ENCODE data around the gene SLC6A5. TPM values are rescaled to one million over a fixed set of nuclear protein-coding genes. Genes with fewer than 3 reads are reported as not detected.

SLC6A5 gene
- total RNA-seq, 2 experiments from 2014 or later = not detected

DNA sequence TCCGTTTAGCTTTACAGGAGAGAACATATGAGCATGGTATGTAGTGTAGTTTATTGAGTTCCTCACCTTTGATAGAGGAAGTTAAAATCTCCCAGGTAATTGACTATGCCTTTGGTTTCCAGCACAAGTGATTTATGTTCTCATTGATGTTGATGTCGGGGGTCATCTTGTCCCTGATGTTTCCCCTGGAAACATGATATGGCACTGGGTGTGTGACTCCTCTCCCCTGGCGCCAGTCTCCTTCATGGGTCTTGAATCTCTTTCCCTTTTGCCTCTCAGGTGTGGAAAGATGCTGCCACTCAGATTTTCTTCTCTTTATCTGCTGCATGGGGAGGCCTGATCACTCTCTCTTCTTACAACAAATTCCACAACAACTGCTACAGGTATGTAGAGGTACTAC is 28.3 kb downstream of the SLC6A5 start:
- intact Hi-C loops (cut with DNase I, micrococcal nuclease) = no loop called here
- Mint-ChIP-seq H3K27me3 (peaks cover 35% of the 10 kb centered on the region), H3K36me3 (ENCODE audit: low read depth) (no peaks in the 10 kb centered on the region), H3K9me3 (peaks cover 4% of the 10 kb centered on the region), H3K4me1 (ENCODE audit: low read depth) (no peaks in the 10 kb centered on the region), H3K4me3 (no peak overlapping the region), H3K27ac (no peak overlapping the region)
- DNase-seq (no peak), ATAC-seq (ENCODE audit: poor library complexity) (no peak)
- TF ChIP-seq, protein P1, sequence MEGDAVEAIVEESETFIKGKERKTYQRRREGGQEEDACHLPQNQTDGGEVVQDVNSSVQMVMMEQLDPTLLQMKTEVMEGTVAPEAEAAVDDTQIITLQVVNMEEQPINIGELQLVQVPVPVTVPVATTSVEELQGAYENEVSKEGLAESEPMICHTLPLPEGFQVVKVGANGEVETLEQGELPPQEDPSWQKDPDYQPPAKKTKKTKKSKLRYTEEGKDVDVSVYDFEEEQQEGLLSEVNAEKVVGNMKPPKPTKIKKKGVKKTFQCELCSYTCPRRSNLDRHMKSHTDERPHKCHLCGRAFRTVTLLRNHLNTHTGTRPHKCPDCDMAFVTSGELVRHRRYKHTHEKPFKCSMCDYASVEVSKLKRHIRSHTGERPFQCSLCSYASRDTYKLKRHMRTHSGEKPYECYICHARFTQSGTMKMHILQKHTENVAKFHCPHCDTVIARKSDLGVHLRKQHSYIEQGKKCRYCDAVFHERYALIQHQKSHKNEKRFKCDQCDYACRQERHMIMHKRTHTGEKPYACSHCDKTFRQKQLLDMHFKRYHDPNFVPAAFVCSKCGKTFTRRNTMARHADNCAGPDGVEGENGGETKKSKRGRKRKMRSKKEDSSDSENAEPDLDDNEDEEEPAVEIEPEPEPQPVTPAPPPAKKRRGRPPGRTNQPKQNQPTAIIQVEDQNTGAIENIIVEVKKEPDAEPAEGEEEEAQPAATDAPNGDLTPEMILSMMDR (IDR thresholded peaks at IDR 0.05) = no peak
- Histone ChIP-seq H3K9me3 (ENCODE audit: control insufficient read depth in 1 of 2, insufficient read depth in 1 of 2, low read length in 2 of 2) (no peaks in the 10 kb centered on the region), H3K27me3 (ENCODE audit: control insufficient read depth in 1 of 2, insufficient read depth in 2 of 2, low read length in 2 of 2) (peaks cover 2 to 3% of the 10 kb centered on the region in 2 experiments), H3K27ac (ENCODE audit: low read depth in 1 of 2, low read length in 2 of 2) (no peak overlapping the region), H3K4me1 (ENCODE audit: insufficient read depth, low read length) (no peaks in the 10 kb centered on the region), H3K4me3 (ENCODE audit: low read length) (no peak overlapping the region), H3K36me3 (ENCODE audit: insufficient read depth, low read length) (no peaks in the 10 kb centered on the region)
- POLR2A ChIA-PET = no interaction called here
- CTCF ChIA-PET = no interaction called here

DNA sequence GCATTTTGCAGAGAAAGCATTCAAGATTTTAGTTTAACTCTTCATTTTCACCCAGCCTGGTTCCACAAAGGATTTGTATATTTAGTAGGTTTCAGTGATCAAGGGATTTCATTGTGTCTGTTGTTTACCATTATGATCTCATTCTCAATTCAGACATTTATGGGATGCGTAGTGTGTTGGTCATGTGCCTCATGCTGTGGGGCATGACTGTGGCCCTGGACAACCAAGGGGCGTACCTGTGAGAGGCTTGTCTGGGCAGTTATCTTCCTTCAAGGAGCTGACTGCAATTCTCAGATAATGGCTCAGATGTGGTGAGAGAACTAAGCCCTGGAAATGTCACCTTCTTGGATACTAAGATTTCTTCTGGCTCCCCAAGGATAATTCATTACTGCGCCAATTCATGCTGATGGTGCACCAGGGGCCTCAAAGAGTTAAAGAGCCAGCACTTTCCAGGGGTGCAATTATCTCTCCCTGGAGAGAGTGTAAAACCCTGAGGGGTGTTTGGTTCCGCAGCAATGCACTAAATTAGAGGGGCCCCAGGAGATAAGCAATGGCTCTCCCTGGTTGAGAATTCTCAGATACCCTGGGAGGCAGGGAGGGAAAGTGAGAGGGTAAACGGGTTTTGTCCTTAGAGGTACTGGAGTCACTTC is 32.2 kb downstream of the SLC6A5 start:
- H3K9me3 ChIP-seq (ENCODE audit: control insufficient read depth in 1 of 2, insufficient read depth in 1 of 2, low read length in 2 of 2) = no peaks in the 10 kb centered on the region
- H3K27me3 Mint-ChIP-seq = peaks cover 25% of the 10 kb centered on the region
- H3K9me3 Mint-ChIP-seq = peaks cover 4% of the 10 kb centered on the region
- H3K4me1 Mint-ChIP-seq (ENCODE audit: low read depth) = no peaks in the 10 kb centered on the region
- ChIA-PET CTCF (no interaction called here), POLR2A (no interaction called here)
- no peaks in the 10 kb centered on the region for H3K36me3 Mint-ChIP-seq (ENCODE audit: low read depth)
- H3K27ac ChIP-seq (ENCODE audit: low read depth in 1 of 2, low read length in 2 of 2) = no peak overlapping the region
- H3K36me3 ChIP-seq (ENCODE audit: insufficient read depth, low read length) = no peaks in the 10 kb centered on the region
- TF ChIP-seq, protein P1 (IDR thresholded peaks at IDR 0.05) = no peak
- no peak for ATAC-seq (ENCODE audit: poor library complexity)
- H3K4me1 ChIP-seq (ENCODE audit: insufficient read depth, low read length) = no peaks in the 10 kb centered on the region
- no peak overlapping the region for H3K4me3 ChIP-seq (ENCODE audit: low read length)
- intact Hi-C loops (cut with DNase I, micrococcal nuclease) = no loop called here
- no peak overlapping the region for H3K27ac Mint-ChIP-seq
- DNase-seq = no peak
- peaks cover 0 to 3% of the 10 kb centered on the region in 2 experiments for H3K27me3 ChIP-seq (ENCODE audit: control insufficient read depth in 1 of 2, insufficient read depth in 2 of 2, low read length in 2 of 2)
- H3K4me3 Mint-ChIP-seq = no peak overlapping the region

DNA sequence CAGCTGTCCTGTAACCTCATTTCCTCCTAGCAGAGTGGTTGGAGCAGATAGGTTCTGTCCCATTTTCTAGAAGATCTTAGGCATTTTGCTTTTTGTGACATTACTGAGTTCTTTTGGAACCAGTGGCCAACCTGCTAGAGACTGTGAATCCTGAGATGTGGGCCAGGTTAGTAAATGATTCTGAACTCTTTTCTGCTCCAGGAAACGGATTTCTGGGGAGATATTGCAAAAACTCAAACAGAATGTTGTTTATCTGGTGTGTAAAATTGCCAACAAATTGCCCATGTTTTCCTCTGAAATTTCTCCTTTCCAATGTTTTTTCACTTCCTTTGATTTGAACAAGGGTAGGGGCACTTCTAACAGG is 32.7 kb downstream of the SLC6A5 start:
- Mint-ChIP-seq H3K27ac (no peak overlapping the region), H3K4me1 (ENCODE audit: low read depth) (no peaks in the 10 kb centered on the region), H3K36me3 (ENCODE audit: low read depth) (no peaks in the 10 kb centered on the region), H3K4me3 (no peak overlapping the region), H3K9me3 (peaks cover 4% of the 10 kb centered on the region), H3K27me3 (peaks cover 20% of the 10 kb centered on the region)
- no peak overlapping the region for H3K4me3 ChIP-seq (ENCODE audit: low read length)
- no peak for ATAC-seq (ENCODE audit: poor library complexity)
- TF ChIP-seq, protein P1 (IDR thresholded peaks at IDR 0.05) = no peak
- DNase-seq = no peak
- H3K27ac ChIP-seq (ENCODE audit: low read depth in 1 of 2, low read length in 2 of 2) = no peak overlapping the region
- H3K9me3 ChIP-seq (ENCODE audit: control insufficient read depth in 1 of 2, insufficient read depth in 1 of 2, low read length in 2 of 2) = no peaks in the 10 kb centered on the region
- no peaks in the 10 kb centered on the region for H3K36me3 ChIP-seq (ENCODE audit: insufficient read depth, low read length)
- intact Hi-C loops (cut with DNase I, micrococcal nuclease) = no loop called here
- peaks cover 0 to under 1% of the 10 kb centered on the region in 2 experiments for H3K27me3 ChIP-seq (ENCODE audit: control insufficient read depth in 1 of 2, insufficient read depth in 2 of 2, low read length in 2 of 2)
- CTCF ChIA-PET = no interaction called here
- POLR2A ChIA-PET = no interaction called here
- H3K4me1 ChIP-seq (ENCODE audit: insufficient read depth, low read length) = no peaks in the 10 kb centered on the region
